Stimulated activated CD8-positive, alpha-beta memory T cell treated with anti-CD3 and anti-CD28 coated beads, Interleukin-7, amount 100 ng/mL, for 1 hour (primary cell): ENCODE results near the gene SMCO2.

ENCODE experiments used
- DNase-seq, 2 donors: peaks; one replicate each; pipeline ENCODE4 v3.0.0-alpha.2; 2020; ENCODE audit warnings: low read depth in 2 of 2

Gene SMCO2

DNA sequence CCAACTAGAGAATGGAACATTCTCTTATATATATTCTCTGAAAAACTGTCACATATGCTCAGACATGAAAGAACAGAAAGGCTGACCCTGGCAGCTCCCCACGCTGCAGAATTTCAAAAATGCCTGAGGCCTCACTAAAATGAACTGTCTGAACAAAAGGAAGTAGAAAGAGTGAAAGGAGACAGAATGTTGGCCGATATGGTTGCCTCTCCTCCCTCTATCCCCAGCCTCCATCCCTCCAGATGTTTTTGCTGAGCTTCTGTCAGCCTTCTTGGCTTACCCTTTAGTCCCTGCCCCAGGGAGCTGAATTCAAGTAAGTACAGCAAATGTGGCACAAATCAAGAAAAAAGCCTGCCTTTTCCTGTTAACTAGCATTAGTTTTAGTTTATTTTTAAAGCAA, 6.9 kb downstream of the SMCO2 start:
- DNase-seq, result no peak

DNA sequence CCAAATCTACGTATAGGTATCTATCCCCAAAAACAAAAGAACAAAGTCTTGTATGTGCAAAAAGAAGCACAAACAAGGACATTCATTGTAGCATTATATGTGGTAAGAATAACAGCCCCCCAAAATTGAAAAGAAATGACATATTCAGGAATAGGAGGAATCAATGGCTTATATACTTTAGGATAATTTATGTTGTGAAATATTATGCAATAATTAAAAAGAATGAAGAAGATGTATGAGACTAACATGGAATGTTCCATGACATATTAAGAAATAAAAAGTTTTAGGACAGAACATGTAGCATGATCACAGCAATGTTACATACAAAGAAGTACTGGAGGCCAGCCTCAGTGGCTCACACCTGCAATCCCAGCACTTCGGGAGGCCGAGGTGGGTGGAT, 9.1 kb downstream of the SMCO2 start:
- DNase-seq, result no peak

DNA sequence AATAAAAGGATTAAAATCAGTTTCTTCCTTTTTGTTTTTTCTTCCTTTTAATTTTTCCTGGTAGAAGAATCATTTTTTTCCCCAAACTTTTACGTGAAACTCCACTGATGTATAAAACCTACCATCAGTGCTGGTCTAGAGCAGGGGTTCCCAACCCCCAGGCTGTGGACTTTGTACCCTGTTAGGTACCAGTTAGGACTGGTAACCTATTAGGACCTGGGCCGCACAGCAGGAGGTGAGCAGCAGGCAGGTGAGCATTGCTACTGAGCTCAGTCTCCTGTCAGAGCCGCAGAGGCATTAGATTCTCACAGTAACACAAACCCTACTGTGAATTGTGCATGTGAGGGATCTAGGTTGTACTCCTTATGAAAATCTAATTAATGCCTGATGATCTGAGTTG, 10.1 kb downstream of the SMCO2 start:
- no peak for DNase-seq

DNA sequence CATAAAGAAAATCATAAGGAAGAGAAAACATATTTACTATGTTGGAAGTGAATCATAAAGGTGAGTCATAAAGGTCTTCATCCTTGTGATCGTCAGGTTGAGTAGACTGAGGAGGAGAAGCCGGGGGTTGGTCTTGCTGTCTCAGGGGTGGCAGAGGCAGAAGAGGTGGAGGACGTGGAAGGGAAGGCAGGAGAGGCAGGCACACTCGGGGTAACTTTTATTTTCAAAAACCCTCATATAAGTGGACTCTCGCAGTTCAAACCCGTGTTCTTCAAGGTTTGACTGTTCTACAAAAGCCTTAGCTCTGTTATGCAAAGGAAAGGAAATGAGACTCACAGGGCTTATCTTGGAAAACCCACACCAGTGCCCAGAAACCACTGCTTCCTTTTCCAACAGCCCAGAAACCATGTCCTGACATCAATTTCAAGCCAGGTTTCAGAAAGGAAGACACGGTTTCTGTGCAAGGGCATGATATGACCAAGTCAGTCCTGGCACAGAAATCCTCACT, 14.0 kb downstream of the SMCO2 start:
- no peak for DNase-seq

DNA sequence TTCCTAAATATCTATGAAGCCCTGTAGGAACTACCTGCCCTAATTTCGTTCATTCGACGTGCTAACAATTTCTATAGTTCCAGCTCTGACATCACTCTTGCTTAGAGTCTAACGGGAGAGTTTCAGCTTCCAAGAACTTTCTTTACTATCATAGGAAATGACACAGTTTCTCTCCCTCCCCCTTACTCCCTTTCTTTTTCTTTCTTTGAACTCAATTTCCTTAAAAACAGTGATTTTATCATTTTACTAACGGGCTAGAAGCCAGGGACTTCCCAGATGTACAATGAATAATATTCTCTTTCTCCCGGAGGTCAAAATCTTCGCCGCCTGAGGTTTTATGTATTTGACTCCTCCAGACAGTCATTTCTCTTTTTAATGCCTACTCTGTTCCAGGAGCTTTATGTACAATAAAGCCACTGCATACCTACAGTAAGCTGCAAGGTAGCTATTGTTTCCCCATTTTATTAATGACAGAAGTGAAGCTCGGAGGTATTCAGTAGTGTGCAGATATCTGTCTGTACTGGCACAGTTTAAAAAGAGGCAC, 15.7 kb downstream of the SMCO2 start:
- DNase-seq, result no peak

DNA sequence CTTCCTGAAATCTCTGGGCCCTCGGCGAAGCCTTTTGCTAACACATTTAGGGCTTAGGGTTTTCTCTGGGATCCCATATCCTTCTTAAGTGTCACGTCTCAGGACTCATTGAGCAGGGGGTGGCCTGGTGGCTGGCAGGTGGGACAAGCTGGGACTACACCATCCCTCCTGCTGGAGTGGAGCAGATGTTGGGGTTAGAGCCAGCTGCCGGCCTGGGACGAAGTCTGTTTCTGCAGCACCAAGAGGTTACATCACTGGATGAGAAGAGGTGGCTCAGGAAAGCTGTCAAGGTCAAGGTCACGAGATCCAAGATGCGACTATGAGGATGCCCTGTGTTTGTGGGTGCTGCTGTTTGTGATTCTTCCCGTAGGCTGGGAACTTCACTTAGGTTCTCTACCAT, 16.3 kb downstream of the SMCO2 start:
- DNase-seq, result no peak

DNA sequence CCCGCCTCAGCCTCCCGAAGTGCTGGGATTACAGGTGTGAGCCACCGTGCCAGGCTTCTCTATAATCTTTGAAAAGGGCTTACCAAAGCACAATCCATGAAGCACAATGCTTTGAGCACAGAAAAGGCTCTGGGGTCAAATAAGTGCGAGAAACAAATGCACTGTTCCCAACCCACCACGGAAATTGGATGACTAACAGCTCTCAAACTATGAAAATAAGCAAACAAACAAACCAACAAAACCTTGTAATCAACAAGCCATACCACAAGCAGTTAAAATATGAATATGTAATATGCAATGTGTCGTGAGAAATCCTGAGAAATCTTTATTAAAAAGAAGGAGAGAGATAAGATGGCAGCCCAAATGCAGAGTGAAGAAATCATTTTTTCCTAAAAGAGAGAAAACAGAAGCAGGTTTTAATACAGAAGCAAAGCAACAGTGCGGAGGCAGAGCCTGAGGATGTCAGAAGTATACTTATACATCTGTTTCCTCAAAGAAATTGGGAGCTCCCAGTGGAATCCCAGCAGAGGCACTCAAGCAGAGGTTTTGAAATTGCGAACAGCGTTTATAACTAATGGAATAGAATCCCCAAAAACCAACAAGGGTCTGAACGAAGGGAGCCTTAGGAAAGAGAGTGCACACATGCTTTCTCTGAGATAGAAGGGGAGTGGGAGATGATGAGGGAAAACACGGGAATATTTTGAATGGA, 17.1 kb downstream of the SMCO2 start:
- DNase-seq, result no peak

DNA sequence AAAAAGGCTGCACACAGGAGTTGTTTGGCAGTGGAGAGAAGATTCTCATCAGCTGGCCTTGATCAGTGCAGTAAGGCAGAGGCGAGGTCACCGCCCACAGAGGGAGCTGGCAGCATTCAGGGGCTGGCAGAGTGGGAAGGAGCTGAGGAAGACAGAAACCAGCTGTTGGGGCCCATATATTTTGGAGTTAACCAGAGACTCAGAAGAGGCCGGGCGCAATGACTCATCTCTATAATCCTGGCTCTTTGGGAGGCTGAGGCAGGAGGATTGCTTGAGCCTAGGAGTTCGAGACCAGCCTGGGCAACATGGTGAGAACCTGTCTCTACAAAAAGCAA, 17.7 kb downstream of the SMCO2 start:
- DNase-seq, result no peak

DNA sequence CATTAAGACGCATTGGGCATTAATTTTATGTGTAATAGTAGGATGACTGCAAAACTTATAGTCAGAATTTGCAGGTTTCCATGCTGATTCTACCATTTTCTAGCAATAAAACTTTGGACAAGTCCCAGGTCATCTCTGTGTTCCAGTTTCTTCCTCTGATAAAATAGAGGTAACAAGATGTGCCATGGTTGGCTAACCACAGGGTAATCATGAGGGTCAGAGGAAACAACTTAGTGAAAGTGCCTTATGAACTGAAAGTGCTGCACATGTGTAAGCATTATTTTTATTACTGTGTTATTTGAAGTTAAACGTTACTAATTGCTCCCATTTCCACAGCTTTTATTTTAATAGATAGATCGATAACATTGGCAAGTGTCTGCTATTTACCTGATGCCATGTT, 21.1 kb downstream of the SMCO2 start:
- no peak for DNase-seq

DNA sequence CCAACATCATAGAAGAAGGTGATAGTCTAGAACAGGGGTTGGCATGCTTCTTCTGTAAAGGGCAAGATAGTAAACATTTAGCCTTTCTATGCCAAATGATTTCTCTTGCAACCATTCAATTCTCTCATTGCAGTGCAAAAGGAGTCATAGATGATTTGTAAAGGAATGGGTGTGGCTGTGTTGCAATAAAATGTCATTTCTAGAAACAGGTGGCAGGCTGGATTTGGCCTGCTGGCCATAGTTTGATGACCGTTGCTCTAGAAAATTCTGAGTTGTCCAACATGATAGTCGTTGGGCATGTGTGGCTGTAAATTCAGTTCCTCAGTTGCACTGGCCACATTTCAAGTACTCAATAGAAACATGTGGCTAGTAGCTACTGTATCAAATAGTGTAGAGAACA, 21.7 kb downstream of the SMCO2 start:
- no peak for DNase-seq

DNA sequence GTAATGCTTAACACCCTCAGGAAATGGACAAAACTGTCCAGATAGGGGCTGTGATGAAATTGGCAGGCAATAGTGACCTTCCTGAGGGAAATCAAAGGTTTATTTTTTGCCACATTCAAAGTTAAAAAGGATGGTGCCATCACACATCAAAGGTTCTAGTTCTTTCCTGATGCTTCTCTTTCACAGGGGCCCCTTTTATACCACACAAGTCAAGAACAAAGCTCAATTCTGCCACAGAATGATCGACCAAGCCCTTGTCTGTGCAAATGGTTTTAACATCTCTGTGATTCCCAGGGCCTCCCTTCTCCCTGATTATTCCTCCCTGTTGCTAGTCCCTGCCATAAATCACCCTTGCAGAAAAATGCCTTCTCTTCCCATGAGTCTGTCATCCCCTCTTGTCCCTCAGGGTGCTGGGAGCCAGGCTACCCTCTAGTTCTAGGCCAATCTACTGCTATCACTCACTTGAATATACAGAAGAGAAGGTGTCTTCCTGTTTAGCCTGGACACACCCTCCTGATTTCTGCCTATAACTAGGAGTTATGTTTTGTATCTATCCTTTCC, 22.7 kb downstream of the SMCO2 start:
- DNase-seq, result no peak

DNA sequence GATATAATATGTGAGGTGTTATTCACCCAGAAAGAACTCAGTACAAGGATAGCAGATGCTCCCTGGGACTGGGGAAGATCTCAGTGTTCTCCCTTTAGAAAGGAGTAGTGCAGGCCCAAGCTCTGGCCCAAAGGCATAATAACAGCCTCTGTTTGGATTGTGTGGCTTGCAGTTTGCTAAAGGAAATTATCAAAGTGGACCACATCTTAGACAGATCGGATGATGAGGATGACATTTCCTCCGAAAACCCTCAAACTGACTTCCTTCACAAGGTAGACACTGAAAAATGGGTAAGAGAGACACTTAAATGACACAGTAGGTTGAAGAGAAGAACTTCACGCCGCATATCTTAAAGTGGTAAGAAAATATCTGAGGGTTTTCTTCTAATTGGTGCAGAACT, 26.1 kb downstream of the SMCO2 start:
- DNase-seq, result no peak

DNA sequence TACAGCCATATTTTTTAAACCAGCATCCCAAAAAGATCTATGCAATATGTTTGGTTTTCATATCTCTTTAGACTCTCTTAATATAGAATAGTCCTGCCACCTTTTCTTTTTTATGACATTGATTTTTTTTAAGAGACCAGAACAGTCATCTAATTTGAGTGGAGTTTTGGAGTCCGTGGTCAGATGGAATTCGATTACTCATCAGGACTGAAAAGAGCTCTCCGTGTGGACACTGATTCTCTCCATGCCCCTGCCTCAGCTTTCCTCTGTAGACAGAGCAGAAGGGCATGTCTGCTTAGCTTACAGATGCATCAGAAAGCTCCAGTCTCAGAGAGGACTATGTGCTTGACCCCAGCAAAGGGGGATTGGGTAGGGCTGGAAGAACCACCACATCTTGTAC, 27.8 kb downstream of the SMCO2 start:
- no peak for DNase-seq

DNA sequence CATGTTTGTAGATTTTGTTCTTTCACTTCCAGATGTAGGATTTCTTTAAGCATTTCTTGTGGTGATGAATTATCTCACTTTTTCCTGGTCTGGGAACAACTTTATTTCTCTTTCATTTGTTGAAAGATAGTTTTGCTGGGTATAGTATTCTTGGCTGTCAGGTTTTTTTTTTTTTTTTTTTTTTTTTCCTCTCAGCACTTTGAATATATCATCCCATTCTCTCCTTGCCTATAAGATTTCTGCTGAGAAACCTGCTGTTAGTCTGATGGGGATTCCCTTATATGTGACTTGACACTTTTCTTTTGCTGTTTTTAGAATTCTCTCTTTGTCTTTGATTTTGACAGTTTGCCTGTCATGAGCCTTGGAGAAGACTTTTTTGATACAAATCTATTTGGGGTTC, 30.5 kb downstream of the SMCO2 start:
- no peak for DNase-seq

DNA sequence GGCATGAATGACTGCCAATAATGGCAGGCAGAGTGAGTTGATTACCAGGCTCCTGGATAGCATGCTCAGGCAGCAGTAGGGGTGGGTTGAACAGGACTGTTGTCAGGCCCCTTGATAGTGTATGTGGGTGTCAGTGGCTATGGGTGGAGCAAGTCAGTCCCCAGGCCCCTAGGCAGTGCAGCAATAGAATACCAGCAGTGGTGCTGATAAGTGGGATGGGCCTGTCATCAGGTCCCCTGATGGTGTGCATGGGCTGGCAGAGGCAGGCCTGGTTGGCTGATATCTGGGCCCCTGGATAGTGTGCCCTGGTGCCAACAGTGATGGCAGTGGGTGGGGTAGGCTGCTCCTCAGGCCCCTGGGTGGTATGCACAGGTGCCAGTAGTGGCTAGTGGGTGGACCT, 32.4 kb downstream of the SMCO2 start:
- no peak for DNase-seq

DNA sequence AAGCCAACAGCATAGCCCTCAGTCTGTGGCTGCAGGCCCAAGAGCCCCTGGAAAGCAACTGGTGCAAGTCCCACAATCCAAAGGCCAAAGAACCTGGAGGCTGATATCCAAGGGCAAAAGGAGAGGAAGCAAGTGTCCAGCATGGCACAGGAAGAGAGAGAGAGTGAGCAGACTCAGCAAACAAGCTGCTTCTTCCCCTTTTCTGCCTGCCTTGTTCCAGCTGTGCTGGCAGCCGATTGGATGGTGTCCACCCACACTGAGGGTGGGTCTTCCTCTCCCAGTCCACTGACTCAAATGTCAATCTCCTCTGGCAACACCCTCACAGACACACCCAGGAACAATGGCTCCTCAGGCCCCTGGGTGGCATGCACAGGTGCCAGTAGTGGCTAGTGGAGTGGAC, 33.5 kb downstream of the SMCO2 start:
- DNase-seq, result no peak

DNA sequence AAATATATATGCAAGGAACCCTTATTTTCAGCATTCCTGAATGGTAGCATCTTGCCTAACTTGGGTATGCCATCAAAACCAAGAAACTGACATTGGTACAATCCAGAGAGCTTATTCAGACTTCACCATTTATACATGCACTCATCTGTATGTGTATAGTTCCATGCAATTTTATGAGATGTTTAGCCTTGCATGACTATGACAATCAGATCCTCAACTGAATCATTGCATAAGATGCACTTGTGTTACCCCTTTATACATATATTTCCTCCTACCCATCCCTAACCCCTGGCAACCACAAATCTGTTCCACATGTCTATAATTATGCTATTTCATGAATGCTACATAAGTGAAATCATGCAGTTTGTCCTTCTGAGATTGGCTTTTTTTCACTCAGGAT, 40.4 kb downstream of the SMCO2 start:
- DNase-seq, result no peak

DNA sequence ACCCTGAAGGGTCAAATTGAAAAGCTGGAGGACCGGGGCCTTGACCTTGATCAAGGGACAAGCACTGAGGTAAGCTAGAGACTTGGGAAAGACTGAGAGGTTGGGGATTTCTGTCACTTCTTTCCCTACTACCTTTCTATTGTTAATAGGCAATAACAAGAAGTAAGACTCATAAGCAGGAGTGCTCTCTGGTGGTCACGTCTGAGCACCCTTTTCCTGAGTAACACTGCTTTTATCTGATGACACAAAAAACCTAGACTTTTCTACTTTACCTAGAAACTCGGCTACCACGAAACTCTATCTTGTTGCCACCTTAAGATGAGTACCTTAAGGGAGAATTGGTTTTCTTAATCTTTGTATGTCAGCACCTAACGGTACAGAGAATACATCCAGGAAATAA, 41.9 kb downstream of the SMCO2 start:
- no peak for DNase-seq

DNA sequence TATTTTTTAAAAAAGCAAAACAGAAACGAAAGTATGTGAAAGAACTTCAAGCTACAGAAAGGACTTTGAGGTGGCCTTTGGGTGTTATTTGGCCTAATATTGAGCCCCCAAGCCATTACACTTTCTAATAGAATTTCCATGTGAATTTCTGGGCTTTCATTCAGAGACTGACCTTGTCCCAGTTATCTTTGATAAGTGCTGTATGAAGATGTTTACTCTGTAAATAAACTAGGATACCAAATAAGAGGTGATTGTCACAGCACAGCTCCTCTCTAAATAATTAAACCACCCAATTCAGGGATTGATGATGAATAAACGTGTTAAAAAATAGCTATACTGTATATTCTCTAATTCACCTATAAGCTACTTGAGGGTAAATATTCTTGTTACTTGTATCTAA, 44.7 kb downstream of the SMCO2 start:
- DNase-seq, result no peak

DNA sequence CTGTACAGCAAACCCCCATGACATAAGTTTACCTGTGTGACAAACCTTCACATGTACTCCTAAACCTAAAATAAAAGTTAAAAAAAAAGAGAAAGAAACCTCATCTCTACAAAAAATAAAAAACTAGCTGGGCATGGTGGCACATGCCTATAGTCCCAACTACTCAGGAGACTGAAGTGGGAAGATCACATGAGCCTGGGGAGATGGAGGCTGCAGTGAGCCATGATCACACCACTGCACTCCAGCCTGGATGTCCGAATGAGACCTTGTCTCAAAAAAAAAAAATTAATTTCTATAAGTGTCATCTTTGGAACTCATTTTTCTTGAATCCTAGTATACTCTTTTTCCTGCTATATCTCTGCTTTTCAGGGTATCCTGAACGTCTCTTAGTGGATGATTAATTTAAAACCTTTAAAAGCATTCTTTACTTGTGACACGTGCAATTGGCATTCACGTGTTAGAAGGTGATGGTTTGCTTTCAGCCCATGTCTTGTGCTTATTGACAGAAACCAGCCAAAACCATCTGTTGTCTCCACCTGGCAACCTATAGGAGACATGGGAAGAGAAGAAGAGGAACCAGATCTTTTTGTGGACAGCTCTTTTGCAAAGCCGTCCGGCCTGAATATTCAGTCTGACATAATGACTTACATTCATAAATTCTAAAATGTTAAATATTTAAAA, 46.9 kb downstream of the SMCO2 start:
- no peak for DNase-seq

DNA sequence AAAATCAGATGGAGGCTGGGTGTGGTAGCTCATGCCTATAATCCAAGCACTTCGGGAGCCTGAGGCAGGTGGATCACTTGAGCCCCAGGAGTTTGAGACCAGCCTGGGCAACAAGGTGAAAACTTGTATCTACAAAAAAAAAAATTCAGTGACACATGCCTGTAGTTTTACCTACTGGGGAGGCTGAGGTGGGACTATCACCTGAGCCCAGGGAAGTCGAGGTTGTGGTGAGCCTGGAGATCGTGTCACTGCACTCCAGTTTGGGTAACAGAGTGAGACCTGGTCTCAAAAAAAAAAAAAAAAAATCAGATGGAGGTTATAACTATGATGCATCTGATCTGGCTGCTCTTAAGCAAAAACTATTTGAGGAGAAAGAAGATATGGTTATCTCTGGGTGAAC, 50.9 kb downstream of the SMCO2 start:
- no peak for DNase-seq

DNA sequence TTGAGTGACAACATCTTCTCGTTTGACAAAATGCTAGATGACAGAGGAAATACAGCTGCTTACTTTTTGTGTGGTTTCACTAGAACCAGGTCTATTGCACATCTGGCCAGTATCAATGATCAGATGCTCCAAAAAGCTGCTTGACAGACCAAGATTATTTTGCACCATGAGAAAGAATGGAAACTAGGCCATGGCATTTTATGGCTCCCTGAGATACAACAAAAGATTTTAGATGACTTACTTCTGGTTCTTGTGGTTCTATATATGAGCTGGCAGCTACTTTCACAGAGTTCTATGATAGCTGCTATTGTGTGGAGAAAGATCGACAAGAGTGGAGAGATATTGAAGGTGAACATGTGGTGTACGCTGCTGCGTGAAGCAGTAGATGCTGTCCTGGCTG, 51.6 kb downstream of the SMCO2 start:
- no peak for DNase-seq

DNA sequence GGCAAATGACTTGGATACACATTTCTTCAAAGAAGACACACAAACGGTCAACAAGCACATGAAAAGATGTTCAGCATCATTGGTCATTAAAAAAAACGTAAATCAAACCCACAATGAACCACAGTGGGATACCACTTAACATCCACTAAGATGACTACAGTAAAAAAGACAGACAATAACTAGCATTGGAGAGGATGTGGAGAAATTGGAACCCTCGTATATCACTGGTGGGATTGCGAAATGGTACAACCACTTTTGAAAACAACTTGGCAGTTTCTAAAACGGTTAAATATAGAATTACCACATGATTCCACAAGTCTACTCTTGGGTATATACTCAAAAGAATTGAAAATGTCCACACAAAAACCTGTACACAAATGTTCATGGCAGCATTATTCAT, 52.2 kb downstream of the SMCO2 start:
- no peak for DNase-seq
